ENCODE data around the gene DHX35.
A peak's percentile ranks its signal among the peaks of the same experiment; 100 is the strongest.
"Not testable (repeated sequence)": the region's sequence is repeated elsewhere in the genome, so short reads cannot be mapped to it uniquely, and the experiment has no call there.

Gene DHX35

GRCh38 chr20:38979842-38980241, 17.7 kb downstream of the DHX35 start:
- DNase-seq (ENCODE audit: low spot score) = no peak

- no peak for DNase-seq (ENCODE audit: low spot score)
Measured at GRCh38 chr20:38982291-38982690, 20.1 kb downstream of the DHX35 start.

GRCh38 chr20:38985060-38985459, 22.9 kb downstream of the DHX35 start:
- DNase-seq (ENCODE audit: low spot score) = no peak

GRCh38 chr20:38985603-38986170, 23.5 kb downstream of the DHX35 start:
- peak; percentile 21 for DNase-seq (ENCODE audit: low spot score)

- no peak for DNase-seq (ENCODE audit: low spot score)
Measured at GRCh38 chr20:38986663-38987062, 24.5 kb downstream of the DHX35 start.

- DNase-seq (ENCODE audit: low spot score) = no peak
Measured at GRCh38 chr20:38987777-38988176, 25.6 kb downstream of the DHX35 start.

GRCh38 chr20:38990728-38991127, 28.6 kb downstream of the DHX35 start:
- DNase-seq (ENCODE audit: low spot score) = no peak

- DNase-seq (ENCODE audit: low spot score) = no peak
Measured at GRCh38 chr20:38991814-38992704, 29.9 kb downstream of the DHX35 start.

- no peak for DNase-seq (ENCODE audit: low spot score)
Measured at GRCh38 chr20:38995536-38996044, 33.4 kb downstream of the DHX35 start.

GRCh38 chr20:38996866-38997265, 34.7 kb downstream of the DHX35 start:
- not testable (repeated sequence) for DNase-seq (ENCODE audit: low spot score)

- DNase-seq (ENCODE audit: low spot score) = no peak
Measured at GRCh38 chr20:38997622-38998021, 35.5 kb downstream of the DHX35 start.

GRCh38 chr20:38999217-38999616, 37.1 kb downstream of the DHX35 start:
- DNase-seq (ENCODE audit: low spot score) = no peak

GRCh38 chr20:38999965-39000910, 38.1 kb downstream of the DHX35 start:
- no peak for DNase-seq (ENCODE audit: low spot score)

- DNase-seq (ENCODE audit: low spot score) = no peak
Measured at GRCh38 chr20:39004508-39004907, 42.4 kb downstream of the DHX35 start.

- DNase-seq (ENCODE audit: low spot score) = no peak
Measured at GRCh38 chr20:39009348-39009747, 47.2 kb downstream of the DHX35 start.

GRCh38 chr20:39010496-39010895, 48.4 kb downstream of the DHX35 start:
- no peak for DNase-seq (ENCODE audit: low spot score)

- no peak for DNase-seq (ENCODE audit: low spot score)
Measured at GRCh38 chr20:39013662-39014109, 51.5 kb downstream of the DHX35 start.

GRCh38 chr20:39016041-39016440, 53.9 kb downstream of the DHX35 start:
- DNase-seq (ENCODE audit: low spot score) = no peak

GRCh38 chr20:39016506-39016905, 54.4 kb downstream of the DHX35 start:
- no peak for DNase-seq (ENCODE audit: low spot score)

- no peak for DNase-seq (ENCODE audit: low spot score)
Measured at GRCh38 chr20:39019027-39019426, 56.9 kb downstream of the DHX35 start.

GRCh38 chr20:39019805-39020325, 57.7 kb downstream of the DHX35 start:
- no peak for DNase-seq (ENCODE audit: low spot score)

GRCh38 chr20:39021748-39022147, 59.6 kb downstream of the DHX35 start:
- DNase-seq (ENCODE audit: low spot score) = no peak
